ENCODE results near the gene ROR2.

ROR2 gene

GRCh38 chr9:91603932-91604331 lies 346.1 kb downstream of the ROR2 start:
- DNase-seq: no peak

- DNase-seq: no peak
These were observed 350.5 kb downstream of the ROR2 start for GRCh38 chr9:91599564-91599963.

GRCh38 chr9:91591627-91592026 lies 358.4 kb downstream of the ROR2 start:
- no peak for DNase-seq

GRCh38 chr9:91589101-91589553 lies 360.9 kb downstream of the ROR2 start:
- no peak for DNase-seq

DNA sequence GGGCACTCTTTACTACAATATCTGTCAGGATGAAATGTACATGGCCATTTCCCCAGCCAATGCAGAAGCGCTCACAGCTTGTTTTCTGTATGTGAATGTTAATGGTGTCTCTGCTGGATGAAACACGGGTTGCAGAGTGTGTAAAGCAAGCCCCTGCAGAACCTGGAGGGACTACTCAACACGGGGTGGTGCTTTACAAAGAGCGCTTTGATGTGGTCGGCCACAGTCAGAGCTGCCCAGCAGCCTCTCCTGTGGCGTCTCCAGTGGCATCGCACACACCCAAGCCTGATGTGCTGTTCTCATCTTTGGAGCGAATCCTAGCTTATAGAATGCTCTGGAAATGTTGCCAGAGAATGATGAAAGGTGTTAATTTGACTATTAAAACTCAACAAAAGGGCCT lies 363.7 kb downstream of the ROR2 start:
- no peak for DNase-seq

DNA sequence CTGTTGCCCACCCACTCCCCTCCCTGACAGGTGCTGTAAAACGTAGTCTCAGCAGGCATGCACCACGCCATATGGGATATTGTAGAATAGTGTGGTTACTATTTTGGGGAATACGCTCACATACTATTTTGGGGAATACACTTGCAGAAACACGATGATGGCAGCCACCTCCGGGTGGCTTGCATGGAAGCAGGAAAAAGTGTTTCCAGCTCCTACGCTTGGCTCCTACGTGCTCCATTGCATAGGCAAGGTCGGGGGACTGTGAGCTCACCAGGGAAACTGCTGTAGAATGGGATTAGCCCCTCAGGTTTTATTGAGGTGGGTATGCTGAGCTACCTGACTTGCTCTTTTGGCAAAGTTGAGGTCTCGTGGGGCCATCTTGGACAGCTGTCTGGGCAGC lies 366.1 kb downstream of the ROR2 start:
- DNase-seq: no peak

GRCh38 chr9:91583161-91583875 lies 366.7 kb downstream of the ROR2 start:
- no peak for DNase-seq

DNA sequence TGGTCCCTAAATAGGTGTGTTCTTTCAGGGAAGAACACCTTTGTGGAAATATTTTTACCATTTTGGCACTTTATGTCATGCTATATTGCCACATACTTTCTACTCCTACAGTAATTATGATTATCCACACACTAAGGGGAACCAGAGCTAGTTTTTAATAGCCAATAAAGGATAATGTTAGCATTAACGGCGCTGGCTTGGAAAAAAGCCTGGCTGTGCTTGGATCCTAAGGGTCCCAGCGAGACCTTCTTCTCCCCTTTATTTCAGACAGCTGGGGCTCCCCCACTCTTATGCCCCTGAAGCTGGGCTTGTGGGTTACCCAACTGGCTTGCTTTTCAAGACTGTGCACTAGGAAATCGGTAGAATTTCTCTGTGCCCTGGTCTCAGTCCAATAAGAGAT lies 367.8 kb downstream of the ROR2 start:
- DNase-seq: no peak

GRCh38 chr9:91580136-91580535 lies 369.9 kb downstream of the ROR2 start:
- no peak for DNase-seq

DNA sequence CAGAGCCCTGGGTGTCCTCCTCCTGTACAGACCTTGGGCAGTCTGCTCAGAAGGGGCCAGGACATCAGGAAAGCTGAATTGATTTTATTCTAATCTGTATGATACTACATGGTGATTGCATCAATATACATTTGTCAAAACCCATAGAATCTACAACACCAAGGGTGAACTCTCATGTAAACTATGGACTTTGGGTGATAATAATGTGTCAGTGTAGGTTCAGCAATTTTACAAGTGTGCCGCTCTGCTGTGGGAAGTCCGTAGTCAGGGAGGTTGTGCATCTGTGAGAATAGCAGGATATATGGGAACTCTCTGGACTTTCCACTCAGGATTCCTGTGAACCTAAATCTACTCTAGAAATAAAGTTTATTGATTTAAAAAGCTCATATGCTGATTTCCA lies 371.1 kb downstream of the ROR2 start:
- no peak for DNase-seq

DNA sequence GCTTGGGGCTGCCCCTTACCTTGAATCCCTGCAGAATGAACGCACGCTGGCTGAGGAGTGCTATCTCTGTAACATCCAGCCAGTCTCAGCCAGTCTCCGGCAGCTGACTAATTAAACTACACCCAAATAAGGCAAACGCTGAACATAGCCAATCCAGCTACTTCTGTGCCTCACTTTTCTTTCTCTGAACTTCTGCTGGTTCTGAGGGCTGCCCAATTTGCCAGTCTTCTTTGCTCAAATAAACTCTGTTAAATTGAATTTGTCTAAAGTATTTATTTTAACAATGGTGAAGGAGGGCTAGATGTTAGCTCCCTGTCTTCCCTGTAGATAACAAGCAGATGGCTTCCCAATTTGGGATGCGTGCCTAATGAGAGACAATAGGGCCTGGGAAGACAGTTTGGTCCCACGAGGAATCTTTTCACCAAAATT lies 372.4 kb downstream of the ROR2 start:
- no peak for DNase-seq

DNA sequence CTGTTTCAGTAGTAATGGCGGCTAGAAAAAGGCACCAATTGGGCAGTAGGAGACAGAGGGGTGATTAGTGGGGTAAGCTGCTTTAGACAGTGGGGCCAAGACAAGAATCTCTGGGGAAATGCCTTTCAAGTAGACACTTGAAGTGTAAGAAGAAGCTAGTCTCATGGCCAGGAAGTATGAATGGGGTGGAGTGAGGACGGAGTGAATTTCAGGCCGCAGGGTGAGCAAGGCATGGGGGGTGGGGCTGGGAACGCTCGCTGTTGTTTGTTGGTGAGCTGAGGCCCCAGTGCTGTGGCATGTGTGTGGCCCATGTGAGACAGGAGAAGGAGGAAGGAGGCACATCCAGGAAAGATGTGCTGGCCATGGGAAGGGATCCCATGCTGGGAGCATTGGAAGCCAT lies 377.2 kb downstream of the ROR2 start:
- no peak for DNase-seq

DNA sequence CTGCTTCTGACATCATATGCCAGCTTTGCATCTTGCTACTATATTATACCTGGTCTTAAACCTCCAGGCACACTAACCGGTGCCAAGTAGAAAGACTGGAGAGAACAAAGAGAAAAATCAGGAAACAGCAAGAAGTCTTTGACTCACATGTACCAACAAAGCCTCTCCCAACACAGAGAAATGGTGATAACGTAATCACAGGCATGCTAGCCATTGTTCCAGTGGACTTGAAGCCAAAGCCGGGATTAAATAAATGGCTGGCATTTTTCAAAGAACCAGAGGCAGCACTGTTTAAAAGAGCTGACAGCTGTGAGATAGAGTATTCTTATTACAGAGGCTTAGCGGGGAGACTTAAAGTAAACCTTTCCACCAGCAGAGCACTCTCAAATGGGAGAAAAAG lies 378.0 kb downstream of the ROR2 start:
- no peak for DNase-seq

GRCh38 chr9:91571036-91571435 lies 379.0 kb downstream of the ROR2 start:
- DNase-seq: no peak

DNA sequence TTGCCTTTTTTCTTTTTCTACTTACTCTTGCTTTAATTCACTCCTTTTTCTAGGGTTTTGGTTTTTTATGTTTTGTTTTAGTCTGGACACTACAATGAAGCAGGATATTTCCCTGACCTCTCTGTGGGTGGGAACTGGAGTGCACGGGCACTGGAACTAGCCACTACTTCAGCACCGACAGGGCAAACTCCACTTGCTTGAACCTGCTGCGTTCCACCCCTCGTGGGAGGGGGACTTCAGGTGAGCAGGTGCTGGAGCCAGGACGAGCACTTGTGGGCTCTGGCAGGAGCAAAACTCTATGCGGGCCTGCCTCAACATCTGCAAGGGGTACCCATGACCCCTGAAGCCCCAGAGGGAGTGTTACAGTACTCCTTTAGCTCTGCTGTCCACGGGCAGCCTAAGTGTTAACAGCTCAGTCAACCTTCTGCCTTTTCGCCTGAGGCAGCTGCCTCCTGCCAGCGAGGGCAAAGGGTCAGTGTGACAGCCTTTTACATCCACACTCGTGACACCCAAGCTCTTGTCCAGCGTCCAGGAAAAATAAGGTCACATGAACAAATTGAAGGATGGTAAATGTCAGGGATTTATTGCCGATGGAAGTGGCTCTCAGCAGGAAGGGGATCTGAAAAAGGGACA lies 382.3 kb downstream of the ROR2 start:
- no peak for DNase-seq

GRCh38 chr9:91564081-91564670 lies 385.9 kb downstream of the ROR2 start:
- no peak for DNase-seq

- no peak for DNase-seq
These were observed 387.6 kb downstream of the ROR2 start for GRCh38 chr9:91562416-91562815.

GRCh38 chr9:91560301-91560700 lies 389.7 kb downstream of the ROR2 start:
- no peak for DNase-seq

- DNase-seq: no peak
These were observed 391.1 kb downstream of the ROR2 start for GRCh38 chr9:91558879-91559278.

DNA sequence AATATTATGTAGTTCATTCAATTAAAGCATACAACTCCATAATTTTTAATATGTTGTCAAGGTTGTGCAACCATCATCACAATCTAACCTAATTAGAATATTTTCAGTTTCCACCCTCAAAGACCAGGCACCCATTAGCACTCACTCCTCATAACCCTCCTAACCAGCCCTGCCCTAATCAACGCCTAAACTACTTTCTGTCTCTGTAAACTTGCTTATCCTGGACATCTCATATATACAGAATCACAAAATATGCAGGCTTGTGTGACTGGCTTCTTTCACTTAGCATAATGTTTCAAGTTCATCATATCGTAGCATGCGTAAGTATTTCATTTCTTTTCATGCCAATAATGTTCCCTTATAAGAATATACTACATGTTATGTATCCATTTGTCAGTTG lies 391.6 kb downstream of the ROR2 start:
- DNase-seq: no peak

DNA sequence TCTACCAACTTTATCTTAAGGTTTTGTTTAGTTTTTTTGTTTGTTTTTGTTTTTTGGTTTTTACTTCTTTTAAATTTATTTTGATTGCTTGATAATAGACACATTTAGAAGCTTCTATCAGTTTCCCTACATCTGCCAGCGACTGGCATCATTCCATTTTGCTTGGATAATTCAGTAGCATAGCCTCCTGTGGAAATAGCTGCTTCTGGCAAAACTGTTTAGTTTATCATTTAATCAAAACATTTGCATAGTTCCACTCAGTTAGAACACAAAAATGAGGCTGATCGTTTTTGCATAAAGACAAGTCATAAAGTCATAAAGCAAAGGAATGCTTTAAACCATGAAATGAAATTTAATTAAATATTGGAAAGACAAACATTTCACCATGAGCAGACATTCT lies 392.7 kb downstream of the ROR2 start:
- DNase-seq: no peak

- no peak for DNase-seq
These were observed 394.9 kb downstream of the ROR2 start for GRCh38 chr9:91555132-91555531.

DNA sequence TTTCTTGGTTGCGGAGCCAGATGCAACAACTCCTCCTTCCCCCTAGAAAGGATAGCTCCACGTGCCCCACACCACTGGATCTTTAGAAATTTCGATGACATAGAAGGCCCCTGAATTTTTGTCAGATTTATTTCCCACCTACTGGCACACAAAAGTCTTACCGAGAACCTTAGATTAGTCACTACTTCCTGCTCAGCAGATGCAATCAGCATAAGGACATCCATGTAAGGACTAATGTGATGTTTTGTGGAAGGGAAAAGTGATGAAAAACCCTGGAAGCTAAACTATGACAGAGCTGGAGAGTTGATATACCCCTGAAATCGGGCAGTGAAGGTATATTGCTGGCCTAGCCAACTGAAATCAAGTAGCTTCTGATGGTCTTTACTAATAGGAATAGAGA lies 400.9 kb downstream of the ROR2 start:
- DNase-seq: no peak

DNA sequence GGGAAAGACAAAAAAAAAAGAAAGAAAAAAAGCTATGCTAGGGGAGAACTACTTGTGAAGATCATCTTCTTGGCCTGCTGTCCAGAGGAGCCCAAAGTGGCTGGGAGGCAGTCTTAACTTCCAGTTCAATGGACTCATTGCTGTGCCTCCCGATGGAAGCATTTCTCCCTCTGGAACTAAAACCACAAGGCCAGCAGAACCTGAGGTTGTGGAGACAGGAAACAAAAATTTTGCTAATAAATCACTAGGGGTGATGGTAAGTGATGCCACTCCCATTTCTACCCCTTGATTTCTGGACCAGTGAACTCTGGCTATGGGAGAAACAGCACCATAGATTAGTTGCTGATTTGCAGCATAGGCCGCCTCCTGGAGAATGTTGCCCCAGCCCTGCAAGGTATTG lies 402.9 kb downstream of the ROR2 start:
- DNase-seq: no peak

All from CD4-positive, alpha-beta T cell treated with Interleukin-6 for 4 hours (primary cell).